GM10248 (cell line): ENCODE results near the gene DBNDD2.

ENCODE experiments used
- CTCF ChIA-PET: fragments of 300-600 bp; sonication (Branson Sonifier 250); formaldehyde crosslinking; extraction: SDS; loops from one replicate; lab custom pipeline; 2021; ENCODE audit warnings: antibody characterized with exemption; lab: Yijun Ruan, JAX
- POLR2A ChIA-PET: fragments of 350-650 bp; sonication (Branson Sonifier 250); formaldehyde crosslinking; extraction: SDS; loops from one replicate; lab custom pipeline; 2020; ENCODE audit warnings: antibody characterized with exemption; lab: Yijun Ruan, JAX
- DNase-seq: peaks from one replicate; pipeline ENCODE4 v3.0.0; 2012; ENCODE audit errors: extremely low spot score
- CTCF ChIP-seq: IDR thresholded peaks from 2 replicates; pipeline ENCODE4 v1.5.1; 2012; ENCODE audit warnings: mild to moderate bottlenecking, low read depth; ENCODE audit errors: extremely low read depth, missing control alignments, control extremely low read depth

Gene DBNDD2

GRCh38 chr20:45404438-45404837 is 3.7 kb upstream of the DBNDD2 start:
- TF ChIP-seq CTCF = no peak
- no peak for DNase-seq
- ChIA-PET POLR2A (no interaction called here), CTCF (interaction anchor here (0.9 to 4.4 kb wide), 5 partner anchors 12 to 82 kb away, joined by 3 to 33 read pairs (median 8); partner anchors contain the start of gene PIGT)

- CTCF ChIA-PET = interaction anchor here (0.7 to 4.4 kb wide), 3 partner anchors 31 to 37 kb away, joined by 3 to 33 read pairs (median 6); no protein-coding TSS in a partner anchor
- TF ChIP-seq CTCF = no peak
- POLR2A ChIA-PET = no interaction called here
- peak; percentile 22 for DNase-seq
These were observed 2.4 kb upstream of the DBNDD2 start for GRCh38 chr20:45405571-45406259.

GRCh38 chr20:45406260-45407066 is 1.6 kb upstream of the DBNDD2 start:
- TF ChIP-seq CTCF = no peak
- ChIA-PET CTCF (interaction anchor here (0.9 to 4.4 kb wide), 8 partner anchors 9 to 87 kb away, joined by 3 to 33 read pairs (median 5); partner anchors contain the start of genes PIGT and SYS1), POLR2A (no interaction called here)
- DNase-seq = peak; percentile 46

GRCh38 chr20:45407067-45407745 is 883 bp upstream of the DBNDD2 start:
- no peak for DNase-seq
- TF ChIP-seq CTCF = no peak
- POLR2A ChIA-PET = no interaction called here
- CTCF ChIA-PET = interaction anchor here (0.9 to 4.4 kb wide), 9 partner anchors 9 to 88 kb away, joined by 3 to 33 read pairs (median 3); partner anchors contain the start of genes PIGT and SYS1

GRCh38 chr20:45408646-45409213 is 641 bp downstream of the DBNDD2 start:
- CTCF ChIA-PET = interaction anchor here (0.6 to 1.8 kb wide), 4 partner anchors 7 to 77 kb away, joined by 3 to 7 read pairs (median 4); partner anchors contain the start of gene PIGT
- POLR2A ChIA-PET = no interaction called here
- DNase-seq = no peak
- no peak for TF ChIP-seq CTCF
